Measurements from ENCODE around the gene CD226.

GRCh38 chr18:69897397-69898108 is 50.1 kb downstream of the CD226 start:
- TF ChIP-seq CTCF (IDR thresholded peaks at IDR 0.05 in 4 of 5, conservative IDR thresholded peaks at IDR 0.05 in 1 of 5) (no peak), POLR2A (IDR thresholded peaks at IDR 0.05) (no peak)

Measured in gastrocnemius medialis (tissue), 4 donors.